Measurements from ENCODE around the gene ATP6AP2. TPM values are rescaled to one million over a fixed set of nuclear protein-coding genes. Genes with fewer than 3 reads are reported as not detected.

The ATP6AP2 gene
- total RNA-seq, 3 donors from 2014 or later (not counting 1 experiment from before 2014, with no cell fraction given) = 94.3 to 102 (median 99.9) TPM

DNA sequence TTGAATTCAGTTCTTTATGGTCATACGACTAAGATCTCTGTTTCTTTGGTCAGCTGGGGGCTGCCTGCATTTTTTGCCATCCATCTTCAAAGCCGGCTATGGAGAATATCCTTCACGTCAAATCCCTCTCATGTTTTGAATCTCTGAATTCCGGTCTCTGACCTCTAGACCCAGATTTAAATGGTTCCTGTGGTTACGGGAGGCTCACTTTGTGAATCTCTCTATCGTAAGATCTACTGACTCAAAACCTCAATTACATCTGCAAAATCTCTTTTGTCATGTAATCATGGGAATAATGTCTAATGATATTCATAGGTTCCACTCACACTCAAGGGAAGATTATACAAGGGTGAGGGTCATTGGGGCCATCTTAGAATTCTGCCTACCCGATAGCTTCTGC, 36.8 kb downstream of the ATP6AP2 start:
- Histone ChIP-seq H3K4me3 (ENCODE audit: low read length) (no peak overlapping the region), H3K4me1 (ENCODE audit: control insufficient read depth, insufficient read depth, low read length) (no peaks in the 10 kb centered on the region), H3K27ac (ENCODE audit: low read length) (no peak overlapping the region), H3K27me3 (ENCODE audit: control insufficient read depth, insufficient read depth, low read length) (no peaks in the 10 kb centered on the region), H3K36me3 (ENCODE audit: control insufficient read depth, insufficient read depth, low read length) (no peaks in the 10 kb centered on the region), H3K9me3 (ENCODE audit: control insufficient read depth, insufficient read depth, low read length) (no peaks in the 10 kb centered on the region)
- H3K36me3 Mint-ChIP-seq = no peaks in the 10 kb centered on the region
- H3K27me3 Mint-ChIP-seq (ENCODE audit: low read depth in 2 of 2) = no peaks in the 10 kb centered on the region
- no peak overlapping the region for H3K4me3 Mint-ChIP-seq
- WGBS (ENCODE audit: insufficient coverage) = 98% methylated on average over 6 of the region's 7 CpGs
- no peaks in the 10 kb centered on the region for H3K9me3 Mint-ChIP-seq
- H3K4me1 Mint-ChIP-seq = no peaks in the 10 kb centered on the region
- TF ChIP-seq CTCF (IDR thresholded peaks at IDR 0.05) = no peak
- DNase-seq (no peak), ATAC-seq (no peak)
- intact Hi-C loops (cut with micrococcal nuclease) = no loop called here
- H3K27ac Mint-ChIP-seq = no peak overlapping the region

DNA sequence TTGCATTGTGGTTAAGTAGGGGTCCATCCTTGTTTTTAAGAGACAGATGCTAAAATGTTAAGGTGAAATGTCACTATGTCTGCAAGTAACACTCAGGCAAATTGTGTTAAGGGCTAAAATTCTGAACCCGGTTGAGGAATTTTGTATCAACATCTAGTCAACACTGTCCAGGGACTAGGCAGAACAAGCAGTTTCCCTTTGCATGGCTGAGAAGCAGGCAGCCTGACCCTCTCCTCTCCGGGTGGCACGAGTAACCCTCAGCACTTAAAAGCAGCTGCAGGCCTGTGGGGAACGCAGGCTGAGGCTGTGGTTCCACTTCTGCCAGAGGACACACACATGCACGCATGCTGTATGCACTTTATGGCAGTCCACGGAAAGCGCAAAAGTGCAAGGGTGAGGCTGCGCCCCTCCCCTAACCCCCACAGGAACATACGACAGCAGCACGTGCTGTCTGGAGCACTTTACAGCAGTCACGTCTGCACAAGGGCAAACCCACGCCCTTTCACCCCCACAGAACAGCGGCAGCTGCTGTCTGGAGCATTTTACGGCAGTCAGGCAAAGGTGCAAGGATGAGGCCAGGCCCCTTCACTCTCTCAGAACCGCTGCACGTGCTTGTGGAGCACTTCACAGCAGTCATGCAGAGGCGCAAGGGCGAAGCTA, 41.8 kb downstream of the ATP6AP2 start:
- TF ChIP-seq CTCF (IDR thresholded peaks at IDR 0.05) = no peak
- intact Hi-C loops (cut with micrococcal nuclease) = no loop called here
- H3K9me3 Mint-ChIP-seq = no peaks in the 10 kb centered on the region
- WGBS (ENCODE audit: insufficient coverage) = 95% methylated on average over 17 of the region's 18 CpGs
- no peak overlapping the region for H3K27ac Mint-ChIP-seq
- H3K4me1 Mint-ChIP-seq = no peaks in the 10 kb centered on the region
- H3K27me3 Mint-ChIP-seq (ENCODE audit: low read depth in 2 of 2) = no peaks in the 10 kb centered on the region
- Histone ChIP-seq H3K9me3 (ENCODE audit: control insufficient read depth, insufficient read depth, low read length) (no peaks in the 10 kb centered on the region), H3K36me3 (ENCODE audit: control insufficient read depth, insufficient read depth, low read length) (peaks cover 1% of the 10 kb centered on the region), H3K27me3 (ENCODE audit: control insufficient read depth, insufficient read depth, low read length) (no peaks in the 10 kb centered on the region), H3K4me3 (ENCODE audit: low read length) (no peak overlapping the region), H3K27ac (ENCODE audit: low read length) (no peak overlapping the region), H3K4me1 (ENCODE audit: control insufficient read depth, insufficient read depth, low read length) (no peaks in the 10 kb centered on the region)
- peaks cover under 1% of the 10 kb centered on the region for H3K36me3 Mint-ChIP-seq
- DNase-seq (no peak), ATAC-seq (no peak)
- no peak overlapping the region for H3K4me3 Mint-ChIP-seq

- Mint-ChIP-seq H3K9me3 (no peaks in the 10 kb centered on the region), H3K36me3 (peaks cover 6% of the 10 kb centered on the region), H3K27ac (no peak within 1 kb of the TSS), H3K4me1 (no peaks in the 10 kb centered on the region), H3K4me3 (no peak within 1 kb of the TSS), H3K27me3 (ENCODE audit: low read depth in 2 of 2) (no peaks in the 10 kb centered on the region)
- Histone ChIP-seq H3K36me3 (ENCODE audit: control insufficient read depth, insufficient read depth, low read length) (peaks cover 5% of the 10 kb centered on the region), H3K27ac (ENCODE audit: low read length) (no peak within 1 kb of the TSS), H3K4me3 (ENCODE audit: low read length) (no peak within 1 kb of the TSS), H3K9me3 (ENCODE audit: control insufficient read depth, insufficient read depth, low read length) (no peaks in the 10 kb centered on the region), H3K4me1 (ENCODE audit: control insufficient read depth, insufficient read depth, low read length) (no peaks in the 10 kb centered on the region), H3K27me3 (ENCODE audit: control insufficient read depth, insufficient read depth, low read length) (no peaks in the 10 kb centered on the region)
- WGBS (ENCODE audit: insufficient coverage) = 98% methylated on average over 38 of the region's 38 CpGs
- no peak for DNase-seq
- TF ChIP-seq CTCF (IDR thresholded peaks at IDR 0.05) = no peak
- ATAC-seq = no peak
- intact Hi-C loops (cut with micrococcal nuclease) = no loop called here
Measured at GRCh38 chrX:40623139-40623536, 42.4 kb downstream of the ATP6AP2 start, which contains the start of gene MPC1L. TSS of gene MPC1L (plus strand) at chrX:40623428. CDS start at chrX:40623566, 138 bp downstream.

- peaks cover 8% of the 10 kb centered on the region for H3K36me3 Mint-ChIP-seq
- no peaks in the 10 kb centered on the region for H3K27me3 ChIP-seq (ENCODE audit: control insufficient read depth, insufficient read depth, low read length)
- no peaks in the 10 kb centered on the region for H3K27me3 Mint-ChIP-seq (ENCODE audit: low read depth in 2 of 2)
- H3K4me1 Mint-ChIP-seq = no peaks in the 10 kb centered on the region
- ATAC-seq (no peak), DNase-seq (no peak)
- no peaks in the 10 kb centered on the region for H3K9me3 Mint-ChIP-seq
- no peak overlapping the region for H3K4me3 ChIP-seq (ENCODE audit: low read length)
- WGBS (ENCODE audit: insufficient coverage) = 96% methylated on average over 32 of the region's 32 CpGs
- no peak overlapping the region for H3K4me3 Mint-ChIP-seq
- no peaks in the 10 kb centered on the region for H3K9me3 ChIP-seq (ENCODE audit: control insufficient read depth, insufficient read depth, low read length)
- intact Hi-C loops (cut with micrococcal nuclease) = no loop called here
- no peak overlapping the region for H3K27ac ChIP-seq (ENCODE audit: low read length)
- H3K36me3 ChIP-seq (ENCODE audit: control insufficient read depth, insufficient read depth, low read length) = peaks cover 8% of the 10 kb centered on the region
- H3K4me1 ChIP-seq (ENCODE audit: control insufficient read depth, insufficient read depth, low read length) = no peaks in the 10 kb centered on the region
- H3K27ac Mint-ChIP-seq = no peak overlapping the region
- no peak for TF ChIP-seq CTCF (IDR thresholded peaks at IDR 0.05)
Measured at GRCh38 chrX:40623665-40624064, 42.9 kb downstream of the ATP6AP2 start.
